Inferior parietal cortex (tissue), 1 donor: ENCODE data around the gene ITPRIPL2.

Source experiments
- DNase-seq: peaks from one replicate; pipeline ENCODE4 v3.0.0-alpha.2; 2016; ENCODE audit errors: extremely low spot score

ITPRIPL2 gene

GRCh38 chr16:19093631-19094541, 19.9 kb upstream of the ITPRIPL2 start:
- DNase-seq: no peak

- no peak for DNase-seq
These were observed 19.0 kb upstream of the ITPRIPL2 start for GRCh38 chr16:19094542-19095365.

- DNase-seq: no peak
These were observed 18.1 kb upstream of the ITPRIPL2 start for GRCh38 chr16:19095654-19096053.

- DNase-seq: no peak
These were observed 15.6 kb upstream of the ITPRIPL2 start for GRCh38 chr16:19098173-19098572.

- no peak for DNase-seq
These were observed 11.4 kb upstream of the ITPRIPL2 start for GRCh38 chr16:19102187-19102872.

GRCh38 chr16:19104607-19105006, 9.2 kb upstream of the ITPRIPL2 start:
- no peak for DNase-seq

GRCh38 chr16:19105131-19105530, 8.6 kb upstream of the ITPRIPL2 start:
- no peak for DNase-seq

DNA sequence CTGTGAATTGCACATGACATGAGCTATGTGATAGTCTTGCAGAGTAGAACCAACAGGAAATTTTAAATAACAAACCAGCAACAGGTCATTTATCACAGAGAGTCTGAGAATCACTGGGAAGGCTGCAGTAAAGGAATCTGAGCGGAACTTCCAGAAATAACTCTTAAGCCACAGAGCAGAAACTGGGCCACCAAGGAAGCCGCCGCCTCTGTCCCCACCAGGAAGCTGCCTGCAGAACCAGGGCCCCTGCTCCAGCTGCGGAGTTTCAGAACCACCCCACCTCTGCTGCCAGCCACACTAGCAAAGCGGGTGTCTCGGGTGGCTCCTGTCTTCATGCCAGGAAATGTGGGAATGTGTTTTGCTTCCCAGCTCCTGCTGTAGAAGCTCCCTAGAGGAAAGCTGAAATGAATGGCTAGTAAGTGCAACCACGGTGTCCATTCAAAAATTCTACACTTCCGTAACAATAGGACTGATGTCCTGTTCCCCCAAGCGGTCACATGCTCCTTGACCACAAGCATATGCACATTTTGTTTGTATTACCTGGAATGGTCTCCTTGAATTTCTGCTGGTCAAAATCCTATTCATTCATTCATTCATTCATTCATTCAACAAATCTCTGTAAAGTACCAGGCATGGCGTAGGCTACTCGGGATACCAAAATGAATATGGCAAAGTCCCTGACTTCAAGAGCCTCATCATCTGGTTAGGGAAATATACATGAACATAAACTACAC, 7.7 kb upstream of the ITPRIPL2 start:
- no peak for DNase-seq

- DNase-seq: no peak
These were observed 7.1 kb upstream of the ITPRIPL2 start for GRCh38 chr16:19106625-19107020.

DNA sequence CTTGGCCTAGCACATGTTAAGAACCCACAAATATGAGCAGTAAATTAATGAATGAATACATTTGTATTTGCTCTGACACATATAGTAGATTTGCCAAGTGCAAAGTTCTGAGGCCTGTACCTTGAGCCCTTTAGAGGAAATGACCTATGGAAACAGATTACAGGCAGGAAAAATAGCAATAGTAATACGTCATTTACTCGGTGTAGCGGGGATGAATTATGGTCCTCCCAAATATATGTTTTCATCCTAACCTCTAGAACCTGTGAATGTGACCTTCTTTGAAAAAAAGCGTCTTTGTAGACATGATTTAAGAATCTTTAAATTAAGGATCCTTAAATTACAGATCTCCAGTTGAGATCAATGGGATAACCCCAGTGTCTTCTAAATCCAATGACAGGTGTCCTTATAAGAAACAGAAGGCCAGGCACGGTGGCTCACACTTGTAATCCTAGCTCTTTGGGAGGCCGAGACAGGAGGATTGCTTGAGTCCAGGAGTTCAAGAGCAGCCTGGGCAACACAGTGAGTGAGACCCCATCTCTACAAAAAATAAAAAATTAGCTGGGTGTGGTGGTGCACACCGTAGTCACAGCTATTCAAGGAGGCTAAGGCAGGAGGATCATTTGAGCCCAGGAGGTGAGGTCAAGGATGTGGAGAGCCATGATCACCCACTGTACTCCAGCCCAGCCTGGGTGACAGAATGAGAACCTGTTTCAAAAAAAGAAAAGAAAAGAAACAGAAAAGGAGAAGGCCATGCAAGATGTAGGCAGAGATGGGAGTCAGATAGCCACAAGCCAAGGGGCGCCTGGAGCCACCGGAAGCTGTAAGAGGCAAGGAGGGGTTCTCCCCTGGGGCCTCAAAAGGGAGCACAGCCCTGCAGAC, 5.1 kb upstream of the ITPRIPL2 start:
- DNase-seq: no peak

DNA sequence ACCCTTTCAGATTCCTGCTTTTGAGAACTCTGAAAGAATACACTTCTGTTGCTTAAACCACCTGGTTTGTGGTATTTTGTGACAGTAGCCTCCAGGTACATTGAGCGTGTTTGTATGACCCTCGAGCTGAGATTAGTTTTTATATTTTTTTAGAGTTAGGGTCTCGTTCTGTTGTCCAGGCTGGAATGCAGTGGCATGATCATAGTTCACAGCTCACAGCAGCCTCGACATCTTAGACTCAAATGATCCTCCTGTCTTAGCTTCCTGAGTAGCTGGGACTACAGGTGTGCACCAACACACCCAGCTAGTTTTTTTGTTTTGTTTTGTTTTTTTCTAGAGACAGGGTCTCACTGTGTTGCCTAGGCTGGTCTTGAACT, 4.5 kb upstream of the ITPRIPL2 start:
- DNase-seq: no peak

DNA sequence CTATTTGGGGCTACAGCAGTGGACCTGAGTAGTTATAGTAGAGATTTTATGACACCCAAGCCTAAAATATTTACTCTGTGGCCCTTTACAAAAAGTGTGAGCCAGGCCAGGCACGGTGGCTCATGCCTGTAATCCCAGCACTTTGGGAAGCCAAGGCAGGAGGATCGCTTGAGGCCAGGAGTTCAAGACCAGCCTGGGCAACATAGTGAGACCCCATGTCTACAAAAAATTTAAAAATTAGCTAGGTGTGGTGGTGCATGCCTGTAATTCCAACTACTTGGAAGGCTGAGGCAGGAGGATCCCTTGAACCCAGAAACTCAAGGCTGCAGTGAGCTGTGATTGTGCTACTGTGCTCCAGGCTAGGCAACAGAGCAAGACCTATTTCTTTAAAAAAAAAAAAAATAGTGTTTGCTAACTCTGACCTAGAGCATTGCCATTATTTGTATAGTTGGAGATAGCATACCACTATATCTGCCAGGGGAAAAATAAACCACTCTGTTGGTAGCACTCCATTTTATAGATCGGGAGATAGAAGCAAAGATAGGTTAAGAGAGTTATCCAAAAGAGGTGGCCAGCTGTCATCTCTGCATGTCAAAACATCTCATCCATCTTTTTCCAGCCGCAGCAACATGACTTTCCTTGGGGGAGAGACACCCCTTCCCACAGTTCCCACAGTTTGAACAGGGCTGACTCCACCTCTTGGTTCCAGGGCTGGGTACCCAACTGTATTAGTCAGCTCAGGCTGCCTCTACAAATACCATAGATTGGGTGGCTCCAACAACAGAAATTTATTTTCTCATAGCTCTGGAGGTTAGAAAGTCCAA, 3.0 kb upstream of the ITPRIPL2 start:
- DNase-seq: no peak

GRCh38 chr16:19112099-19112407, 1.7 kb upstream of the ITPRIPL2 start:
- no peak for DNase-seq

DNA sequence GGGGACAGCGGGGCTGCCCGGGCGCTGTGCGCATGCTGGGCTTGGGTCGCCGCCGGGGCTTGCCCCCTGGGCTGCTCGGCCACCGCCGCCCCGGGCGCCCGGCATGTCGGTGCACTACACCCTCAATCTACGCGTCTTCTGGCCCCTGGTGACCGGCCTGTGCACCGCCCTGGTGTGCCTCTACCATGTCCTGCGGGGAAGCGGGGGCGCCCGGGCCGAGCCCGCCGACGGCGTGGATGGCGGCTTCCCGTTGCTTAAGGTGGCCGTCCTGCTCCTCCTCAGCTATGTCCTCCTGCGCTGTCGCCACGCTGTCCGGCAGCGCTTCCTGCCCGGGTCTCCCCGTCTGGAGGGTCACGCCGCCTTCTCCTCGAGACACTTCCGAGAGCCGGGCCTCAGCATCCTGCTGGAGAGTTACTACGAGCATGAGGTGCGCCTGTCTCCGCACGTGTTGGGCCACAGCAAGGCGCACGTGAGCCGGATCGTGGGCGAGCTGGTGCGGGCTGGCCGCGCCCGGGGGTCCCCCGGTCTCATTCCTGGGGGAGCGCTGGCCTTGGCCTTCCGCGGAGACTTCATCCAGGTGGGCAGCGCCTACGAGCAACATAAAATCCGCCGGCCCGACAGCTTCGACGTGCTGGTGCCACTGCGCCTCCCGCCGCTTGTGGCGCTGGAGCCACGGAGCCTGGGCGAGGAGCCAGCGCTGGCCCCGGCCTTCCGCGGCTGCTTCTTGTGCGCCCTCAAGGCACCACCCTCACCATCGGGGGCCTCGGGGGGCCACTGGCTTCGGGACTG, 789 bp downstream of the ITPRIPL2 start:
- no peak for DNase-seq

DNA sequence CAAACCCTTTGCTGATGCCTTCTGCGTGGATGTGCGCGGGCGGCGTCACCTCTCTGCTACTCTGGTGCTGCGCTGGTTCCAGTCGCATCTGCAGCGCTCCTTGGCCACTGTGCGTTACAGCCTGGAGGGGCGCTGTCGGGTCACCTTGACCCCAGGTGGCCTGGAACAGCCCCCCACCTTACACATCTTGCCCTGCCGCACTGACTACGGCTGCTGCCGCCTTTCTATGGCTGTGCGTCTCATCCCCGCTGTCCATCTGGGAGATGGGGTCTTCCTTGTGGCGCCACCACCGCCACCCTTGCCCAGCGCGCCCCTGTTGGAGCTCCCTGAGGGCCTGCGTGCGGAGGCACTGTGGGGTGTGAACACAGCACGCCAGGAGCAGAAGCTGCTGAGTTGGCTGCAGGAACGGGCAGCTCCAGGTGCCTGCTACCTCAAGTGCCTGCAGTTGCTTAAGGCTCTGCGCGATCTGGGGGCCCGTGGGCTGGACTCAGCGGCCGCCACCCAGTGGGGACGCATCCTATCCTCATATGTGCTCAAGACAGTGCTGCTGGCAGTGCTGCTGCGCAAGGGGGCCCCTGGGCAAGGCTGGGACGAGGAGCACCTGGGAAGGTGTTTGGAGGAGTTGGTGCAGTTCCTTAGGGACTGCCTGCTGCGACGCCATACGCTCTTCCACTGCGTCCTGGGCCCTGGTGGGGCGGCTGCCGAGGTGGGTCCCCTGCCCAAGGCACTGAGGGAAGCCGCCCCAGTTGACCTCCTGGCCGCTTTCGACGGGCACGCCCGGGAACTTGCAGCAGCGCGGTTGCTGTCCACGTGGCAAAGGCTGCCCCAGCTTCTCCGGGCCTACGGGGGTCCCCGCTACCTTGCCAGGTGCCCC, 1.6 kb downstream of the ITPRIPL2 start:
- no peak for DNase-seq

DNA sequence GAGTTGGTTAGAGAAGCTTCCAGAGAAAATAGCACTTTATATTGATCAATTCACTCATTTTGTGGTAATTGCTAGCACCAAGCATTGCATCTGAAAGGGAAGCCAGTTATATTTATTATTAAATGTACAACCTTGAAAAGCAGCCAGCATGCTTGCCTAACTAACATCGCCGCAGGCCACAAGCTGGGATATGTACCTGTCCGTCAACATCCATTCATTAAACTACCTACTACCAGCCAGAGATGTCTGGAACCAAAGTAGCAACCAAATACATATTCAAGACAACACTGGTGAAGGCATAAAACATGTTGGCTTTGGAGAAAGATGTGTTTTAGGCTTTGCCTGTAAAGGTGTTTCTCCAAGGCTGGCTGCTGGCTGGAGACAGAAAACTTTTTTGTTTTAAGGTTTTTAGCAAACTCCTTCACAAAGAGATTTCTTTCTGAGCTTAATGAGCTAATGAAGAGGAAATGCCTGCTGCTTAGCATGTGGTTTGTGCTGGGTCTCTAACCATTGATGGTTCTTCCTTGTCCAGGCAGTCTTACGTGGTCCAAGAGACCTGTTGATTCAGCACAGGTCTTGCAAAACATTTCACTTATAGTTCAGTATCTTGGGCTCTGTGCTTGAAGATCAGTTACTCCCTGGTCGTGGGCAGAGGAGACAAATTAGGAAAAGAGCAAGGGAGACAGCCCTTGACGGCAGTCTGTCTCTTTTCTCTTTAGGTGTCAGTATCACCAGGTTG, 3.1 kb downstream of the ITPRIPL2 start:
- DNase-seq: no peak

- DNase-seq: peak; percentile 57
These were observed 5.2 kb downstream of the ITPRIPL2 start for GRCh38 chr16:19118938-19119431.
